A673 (cell line): ENCODE results near the gene SUN3.

ENCODE experiments used
- EZH2 ChIP-seq: fragments of 200-600 bp; sonication (generic); IDR thresholded peaks from 2 replicates; pipeline ENCODE4 v1.6.1; 2017; ENCODE audit warnings: borderline replicate concordance, low read depth, mild to moderate bottlenecking, mixed read lengths, antibody characterized with exemption, low read length; ENCODE audit not compliant: poor library complexity, severe bottlenecking
- TF ChIP-seq, protein P1 (sequence below): fragments of 300-800, 200-600 bp; sonication (generic); conservative IDR thresholded peaks from 2 replicates; pipeline ENCODE4 v1.5.1; 2017; ENCODE audit warnings: low read depth, mild to moderate bottlenecking, antibody characterized with exemption, low read length, moderate library complexity, mixed read lengths

DNA sequence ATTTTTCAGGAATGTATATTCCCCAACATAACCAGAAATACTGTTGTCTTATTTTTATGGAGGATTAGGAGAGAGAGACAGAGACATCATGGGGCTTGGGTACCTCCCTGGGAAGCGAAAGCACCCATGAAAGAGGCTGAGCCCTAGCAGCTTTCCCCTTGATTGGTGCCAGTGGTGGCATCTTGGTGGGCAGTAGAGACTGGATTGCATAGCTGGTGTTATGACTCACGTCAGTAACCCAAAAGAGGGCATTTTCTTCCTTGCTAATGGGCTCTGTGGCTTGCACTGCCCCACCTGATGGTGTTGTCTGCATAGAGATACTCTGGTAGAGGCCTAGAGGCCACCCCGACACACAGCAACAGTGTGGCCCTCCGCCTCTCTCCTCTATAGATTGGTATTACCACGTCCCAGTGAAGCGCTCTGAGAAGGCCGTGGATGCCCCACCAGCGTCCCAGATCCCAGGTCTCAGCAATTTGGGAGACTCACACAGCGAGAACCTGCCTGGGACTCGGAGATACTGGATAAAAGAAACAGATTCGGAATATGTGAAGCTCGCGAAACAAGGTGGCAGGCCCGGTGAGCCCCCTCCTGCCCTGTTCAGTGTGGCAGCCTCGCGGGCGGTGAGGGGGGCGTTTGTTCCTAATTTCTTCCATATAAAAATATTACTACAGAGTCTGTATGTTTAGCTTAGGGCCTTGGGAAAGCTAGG, 12.2 kb upstream of the SUN3 start:
- TF ChIP-seq, protein P1, sequence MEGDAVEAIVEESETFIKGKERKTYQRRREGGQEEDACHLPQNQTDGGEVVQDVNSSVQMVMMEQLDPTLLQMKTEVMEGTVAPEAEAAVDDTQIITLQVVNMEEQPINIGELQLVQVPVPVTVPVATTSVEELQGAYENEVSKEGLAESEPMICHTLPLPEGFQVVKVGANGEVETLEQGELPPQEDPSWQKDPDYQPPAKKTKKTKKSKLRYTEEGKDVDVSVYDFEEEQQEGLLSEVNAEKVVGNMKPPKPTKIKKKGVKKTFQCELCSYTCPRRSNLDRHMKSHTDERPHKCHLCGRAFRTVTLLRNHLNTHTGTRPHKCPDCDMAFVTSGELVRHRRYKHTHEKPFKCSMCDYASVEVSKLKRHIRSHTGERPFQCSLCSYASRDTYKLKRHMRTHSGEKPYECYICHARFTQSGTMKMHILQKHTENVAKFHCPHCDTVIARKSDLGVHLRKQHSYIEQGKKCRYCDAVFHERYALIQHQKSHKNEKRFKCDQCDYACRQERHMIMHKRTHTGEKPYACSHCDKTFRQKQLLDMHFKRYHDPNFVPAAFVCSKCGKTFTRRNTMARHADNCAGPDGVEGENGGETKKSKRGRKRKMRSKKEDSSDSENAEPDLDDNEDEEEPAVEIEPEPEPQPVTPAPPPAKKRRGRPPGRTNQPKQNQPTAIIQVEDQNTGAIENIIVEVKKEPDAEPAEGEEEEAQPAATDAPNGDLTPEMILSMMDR: no peak
- no peak for TF ChIP-seq EZH2
